HFF-Myc (cell line): Measurements from ENCODE around the gene UBAP1.

Experiments
- DNase-seq: peaks from one replicate; pipeline ENCODE4 v3.0.0-alpha.2; 2011; ENCODE audit warnings: low read depth; ENCODE audit errors: extremely low read depth
- H3K4me3 ChIP-seq: replicated peaks from 2 replicates; pipeline ENCODE4 v1.5.1; 2011; ENCODE audit warnings: low read depth, mild to moderate bottlenecking, control low read depth, low read length
- TF ChIP-seq, protein P1 (sequence below): IDR thresholded peaks from 2 replicates; pipeline ENCODE4 v1.5.1; 2012; ENCODE audit warnings: mild to moderate bottlenecking, low read depth, low read length, control low read depth; ENCODE audit errors: missing control alignments

The UBAP1 gene

DNA sequence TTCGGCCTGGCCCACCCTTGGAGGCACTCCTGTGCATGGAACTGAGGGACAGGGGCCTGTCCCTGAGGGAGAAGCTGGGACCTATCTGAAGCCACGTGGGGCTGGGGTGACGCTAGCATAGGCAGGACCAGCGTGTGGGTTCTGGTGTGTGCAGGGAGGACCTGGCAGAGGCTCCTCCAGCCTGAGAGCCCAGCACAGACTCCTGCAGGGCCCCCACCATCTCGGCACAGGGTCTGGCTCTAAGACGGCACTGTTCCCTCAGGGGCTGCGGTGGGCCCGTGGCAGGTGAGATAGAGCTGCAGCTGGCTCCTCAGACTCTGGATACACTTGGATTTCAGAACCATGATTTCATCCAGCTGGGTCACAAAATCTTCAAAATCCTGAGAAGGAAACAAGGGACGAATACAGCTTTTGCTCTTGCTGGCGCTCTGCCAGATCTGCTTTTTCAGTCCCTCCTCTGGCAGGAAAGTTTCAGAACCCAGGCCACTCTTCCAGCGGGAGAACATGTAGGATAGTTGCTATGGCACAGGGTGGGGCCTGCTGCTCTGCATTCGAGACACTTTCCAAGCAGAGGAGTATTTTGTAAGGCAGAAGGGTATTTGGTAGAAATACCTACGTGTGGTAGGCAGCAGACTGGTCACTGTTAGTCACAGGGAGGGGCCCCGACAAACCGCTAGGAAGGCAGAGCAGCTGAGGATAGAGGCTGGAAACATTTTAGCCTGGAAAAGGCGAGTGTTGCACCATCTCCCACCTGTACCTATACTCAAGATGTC, 75.5 kb downstream of the UBAP1 start:
- TF ChIP-seq, protein P1, sequence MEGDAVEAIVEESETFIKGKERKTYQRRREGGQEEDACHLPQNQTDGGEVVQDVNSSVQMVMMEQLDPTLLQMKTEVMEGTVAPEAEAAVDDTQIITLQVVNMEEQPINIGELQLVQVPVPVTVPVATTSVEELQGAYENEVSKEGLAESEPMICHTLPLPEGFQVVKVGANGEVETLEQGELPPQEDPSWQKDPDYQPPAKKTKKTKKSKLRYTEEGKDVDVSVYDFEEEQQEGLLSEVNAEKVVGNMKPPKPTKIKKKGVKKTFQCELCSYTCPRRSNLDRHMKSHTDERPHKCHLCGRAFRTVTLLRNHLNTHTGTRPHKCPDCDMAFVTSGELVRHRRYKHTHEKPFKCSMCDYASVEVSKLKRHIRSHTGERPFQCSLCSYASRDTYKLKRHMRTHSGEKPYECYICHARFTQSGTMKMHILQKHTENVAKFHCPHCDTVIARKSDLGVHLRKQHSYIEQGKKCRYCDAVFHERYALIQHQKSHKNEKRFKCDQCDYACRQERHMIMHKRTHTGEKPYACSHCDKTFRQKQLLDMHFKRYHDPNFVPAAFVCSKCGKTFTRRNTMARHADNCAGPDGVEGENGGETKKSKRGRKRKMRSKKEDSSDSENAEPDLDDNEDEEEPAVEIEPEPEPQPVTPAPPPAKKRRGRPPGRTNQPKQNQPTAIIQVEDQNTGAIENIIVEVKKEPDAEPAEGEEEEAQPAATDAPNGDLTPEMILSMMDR: no peak
- H3K4me3 ChIP-seq: no peak overlapping the region
- no peak for DNase-seq

DNA sequence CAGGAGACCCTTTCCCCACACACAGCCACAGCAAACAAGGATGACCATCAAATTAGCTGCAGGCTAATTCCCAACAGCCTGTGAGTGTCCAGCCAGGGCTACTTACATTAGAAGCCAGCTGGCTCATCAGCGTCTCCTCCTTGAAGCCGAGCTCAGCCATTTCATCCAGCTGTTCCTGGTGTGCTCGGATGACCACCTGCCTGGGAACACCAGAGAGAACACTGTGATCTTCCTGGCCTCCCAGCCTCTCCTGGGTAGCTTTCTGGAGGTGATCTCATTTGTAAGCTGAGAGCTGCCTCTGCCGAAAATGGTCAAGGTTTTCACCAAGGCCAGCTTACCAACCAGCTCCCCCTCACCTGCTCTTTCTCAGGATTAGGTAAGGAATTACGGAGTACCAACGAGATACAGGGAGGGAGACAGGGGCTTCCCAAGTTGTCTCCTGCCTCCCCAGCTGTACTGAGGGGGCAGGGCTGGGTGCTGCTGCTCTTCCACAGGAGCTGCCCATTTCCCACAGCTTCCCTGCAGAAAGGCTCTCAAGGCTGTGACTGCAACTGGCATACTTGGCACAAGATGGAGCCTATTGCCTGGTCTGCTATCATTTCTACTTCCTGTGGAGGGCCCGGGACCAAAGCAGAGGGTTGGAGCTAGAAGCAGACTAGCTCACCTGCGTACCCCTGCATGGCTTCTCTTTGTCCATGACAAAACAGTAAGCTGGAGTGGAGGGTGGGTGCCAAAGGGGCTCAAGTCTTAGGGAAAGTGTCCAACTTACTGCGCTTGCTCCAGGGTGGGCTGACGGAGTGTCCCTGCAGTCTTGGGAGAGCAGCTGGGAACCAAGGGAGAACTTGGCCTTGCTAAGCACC, 76.4 kb downstream of the UBAP1 start:
- no peak for DNase-seq
- TF ChIP-seq, protein P1: no peak
- no peak overlapping the region for H3K4me3 ChIP-seq

DNA sequence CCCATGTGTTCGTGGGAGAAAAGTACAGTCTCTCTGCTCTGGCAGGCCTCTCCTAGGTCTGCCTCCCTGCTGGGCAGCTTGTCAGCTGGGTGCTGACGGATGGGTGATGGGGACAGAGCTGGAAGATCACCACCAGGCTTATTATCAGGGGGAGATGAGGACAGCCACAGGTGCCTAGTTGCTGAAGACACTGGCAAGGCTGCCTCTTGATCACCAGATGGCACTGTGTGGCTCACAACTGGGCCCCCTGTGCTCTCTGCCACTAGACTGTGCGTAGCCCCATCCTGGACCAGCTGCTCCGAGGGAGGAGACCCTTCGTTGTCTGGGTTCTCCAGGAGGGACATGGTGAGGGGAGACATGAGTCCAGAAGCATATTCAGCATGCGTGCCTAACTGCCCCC, 77.3 kb downstream of the UBAP1 start:
- DNase-seq: no peak
- no peak overlapping the region for H3K4me3 ChIP-seq
- TF ChIP-seq, protein P1: peak; percentile 28

DNA sequence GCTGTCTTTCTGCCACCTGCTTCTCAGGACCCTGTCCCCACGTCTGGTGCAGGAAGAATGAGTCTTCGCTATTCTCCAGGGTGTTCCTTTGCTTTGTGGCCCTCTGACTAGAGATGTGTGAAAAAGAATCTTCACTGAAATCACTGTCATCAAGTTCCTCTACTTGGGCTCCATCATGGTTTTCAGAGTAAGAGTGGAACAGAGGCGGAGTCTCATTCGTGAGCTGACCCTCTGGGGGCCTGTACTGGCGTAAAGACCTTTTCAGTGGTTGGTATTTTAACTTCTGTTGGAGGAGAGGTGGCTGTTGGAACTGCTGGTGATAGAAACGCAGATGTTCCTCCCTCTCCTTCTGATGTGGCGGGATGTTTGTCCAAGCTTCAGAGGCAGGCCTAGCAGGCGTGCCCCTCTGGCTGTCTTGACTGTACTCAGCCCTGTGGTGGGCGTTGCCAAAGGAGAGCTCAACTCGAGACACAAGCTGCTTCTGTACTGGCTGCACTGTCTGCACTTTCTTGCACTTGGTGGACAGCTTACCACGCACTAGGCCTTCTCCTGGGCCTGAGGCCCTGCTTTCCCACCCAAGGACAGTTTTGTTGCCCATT, 78.2 kb downstream of the UBAP1 start:
- H3K4me3 ChIP-seq: no peak overlapping the region
- no peak for DNase-seq
- TF ChIP-seq, protein P1: no peak

DNA sequence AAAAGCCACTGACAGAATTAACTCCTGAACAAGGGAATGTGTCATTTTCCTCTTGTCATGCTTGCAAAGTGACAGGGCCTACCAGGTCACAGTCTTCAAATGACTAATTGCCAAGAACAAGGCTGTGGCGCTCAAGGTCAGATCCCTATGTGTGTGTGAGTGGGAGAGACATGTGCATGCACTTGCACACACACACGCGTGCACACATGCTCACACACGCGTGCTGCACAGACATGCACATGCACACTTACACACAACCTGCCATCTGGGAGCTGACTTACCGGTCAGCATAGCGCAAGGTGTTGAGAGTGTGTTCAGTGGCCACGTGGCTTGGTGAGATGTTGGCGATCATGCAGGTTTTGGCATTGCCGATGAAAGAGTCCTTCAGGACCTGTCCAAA, 80.5 kb downstream of the UBAP1 start:
- no peak for DNase-seq
- no peak overlapping the region for H3K4me3 ChIP-seq
- TF ChIP-seq, protein P1: no peak

DNA sequence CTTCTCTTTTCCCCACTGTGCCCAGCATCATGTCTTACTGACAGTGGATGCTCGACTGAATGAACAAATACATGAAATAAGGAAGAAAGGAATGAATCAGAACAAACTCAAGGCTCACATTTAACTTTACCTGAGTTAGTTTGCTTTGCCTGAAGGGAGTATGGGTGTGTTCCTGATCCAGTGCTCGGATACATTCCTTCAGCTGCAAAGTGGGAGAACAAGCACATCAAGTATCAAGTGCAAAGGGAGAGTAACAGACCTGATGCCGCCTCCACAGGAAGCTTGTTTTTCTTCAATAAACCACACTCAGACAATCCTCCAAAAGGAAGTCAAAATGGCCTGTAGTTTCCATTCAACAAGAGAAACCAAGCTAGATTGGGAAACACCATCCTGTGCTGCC, 84.1 kb downstream of the UBAP1 start:
- DNase-seq: no peak
- H3K4me3 ChIP-seq: no peak overlapping the region
- TF ChIP-seq, protein P1: no peak
